EL (cell line): ENCODE results near the gene AHSG.
"Not testable (repeated sequence)": the region's sequence is repeated elsewhere in the genome, so short reads cannot be mapped to it uniquely, and the experiment has no call there.

Experiments
- DNase-seq: peaks from one replicate; pipeline ENCODE4 v3.0.0-alpha.2; 2016

Gene AHSG, protein sequence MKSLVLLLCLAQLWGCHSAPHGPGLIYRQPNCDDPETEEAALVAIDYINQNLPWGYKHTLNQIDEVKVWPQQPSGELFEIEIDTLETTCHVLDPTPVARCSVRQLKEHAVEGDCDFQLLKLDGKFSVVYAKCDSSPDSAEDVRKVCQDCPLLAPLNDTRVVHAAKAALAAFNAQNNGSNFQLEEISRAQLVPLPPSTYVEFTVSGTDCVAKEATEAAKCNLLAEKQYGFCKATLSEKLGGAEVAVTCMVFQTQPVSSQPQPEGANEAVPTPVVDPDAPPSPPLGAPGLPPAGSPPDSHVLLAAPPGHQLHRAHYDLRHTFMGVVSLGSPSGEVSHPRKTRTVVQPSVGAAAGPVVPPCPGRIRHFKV

DNA sequence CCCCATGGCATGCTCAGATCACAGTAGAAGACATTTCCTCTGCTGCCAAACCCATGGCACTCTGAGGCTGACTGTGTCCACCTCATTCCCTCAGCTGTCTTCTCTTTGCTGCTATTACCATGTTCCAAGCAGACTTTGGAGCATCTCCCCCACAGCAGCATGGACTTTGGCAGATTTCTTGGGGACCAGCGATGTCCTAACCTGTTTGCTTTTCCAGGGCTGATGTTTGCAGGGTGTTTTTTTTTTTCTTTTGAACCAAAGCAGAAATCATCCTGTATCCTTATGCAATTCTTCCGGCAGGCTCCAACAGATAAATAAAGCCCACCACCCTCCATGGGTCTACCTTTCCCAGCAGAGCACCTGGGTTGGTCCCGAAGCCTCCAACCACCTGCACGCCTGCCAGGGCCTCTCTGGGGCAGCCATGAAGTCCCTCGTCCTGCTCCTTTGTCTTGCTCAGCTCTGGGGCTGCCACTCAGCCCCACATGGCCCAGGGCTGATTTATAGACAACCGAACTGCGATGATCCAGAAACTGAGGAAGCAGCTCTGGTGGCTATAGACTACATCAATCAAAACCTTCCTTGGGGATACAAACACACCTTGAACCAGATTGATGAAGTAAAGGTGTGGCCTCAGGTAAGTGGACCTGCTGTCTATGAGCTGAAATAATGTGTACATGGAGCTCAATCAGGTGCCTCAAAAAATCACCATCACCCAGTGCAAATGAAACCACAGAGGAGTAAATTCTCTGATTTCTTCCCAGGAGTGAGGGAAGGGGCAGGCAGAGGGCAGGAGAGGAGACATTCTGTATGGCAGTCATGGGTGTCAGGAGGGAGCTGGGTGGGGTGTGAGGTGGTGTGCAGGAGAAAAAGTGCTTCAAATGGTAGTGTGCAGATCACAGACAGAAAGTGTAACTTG lies at the start of gene AHSG:
Gene AHSG (plus strand): TSS at position 340 of the 916 bp plus-strand sequence. CDS start 82 bp downstream, at position 422.
- DNase-seq = no peak

DNA sequence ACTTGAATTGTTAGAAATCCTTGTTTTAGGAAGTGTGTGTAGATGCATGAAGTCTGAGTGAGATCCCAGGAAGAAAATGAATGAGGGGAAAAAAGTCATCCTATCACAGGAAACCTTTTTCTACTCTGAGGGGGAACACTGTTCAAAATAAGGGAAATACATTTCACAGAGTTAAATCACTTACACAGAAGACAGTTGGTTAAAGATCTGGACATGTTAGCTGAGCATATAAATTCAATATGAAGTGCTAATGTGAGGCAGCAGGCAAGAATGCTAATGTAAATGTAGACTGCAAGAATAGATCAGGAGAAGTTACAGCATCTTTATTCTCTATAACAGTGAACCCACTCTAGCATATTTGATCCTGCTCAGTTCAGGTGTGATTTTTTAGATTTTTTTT lies 48.3 kb upstream of the AHSG start:
- no peak for DNase-seq

DNA sequence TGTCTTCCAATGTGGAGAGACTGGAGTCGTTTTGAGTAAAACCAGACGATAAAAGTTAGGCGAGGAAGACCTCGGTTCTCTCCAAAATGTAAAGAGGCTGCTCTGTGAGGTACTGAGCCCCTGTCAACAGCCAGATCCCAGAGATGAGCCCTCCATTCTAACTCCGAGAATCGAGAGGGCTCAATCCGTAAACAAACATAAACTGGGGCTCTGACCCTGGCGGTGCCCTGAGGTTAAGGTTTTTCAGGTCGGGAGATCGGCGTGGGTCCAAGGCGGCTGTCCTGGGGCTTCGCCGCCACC lies 46.1 kb upstream of the AHSG start:
- DNase-seq = no peak

DNA sequence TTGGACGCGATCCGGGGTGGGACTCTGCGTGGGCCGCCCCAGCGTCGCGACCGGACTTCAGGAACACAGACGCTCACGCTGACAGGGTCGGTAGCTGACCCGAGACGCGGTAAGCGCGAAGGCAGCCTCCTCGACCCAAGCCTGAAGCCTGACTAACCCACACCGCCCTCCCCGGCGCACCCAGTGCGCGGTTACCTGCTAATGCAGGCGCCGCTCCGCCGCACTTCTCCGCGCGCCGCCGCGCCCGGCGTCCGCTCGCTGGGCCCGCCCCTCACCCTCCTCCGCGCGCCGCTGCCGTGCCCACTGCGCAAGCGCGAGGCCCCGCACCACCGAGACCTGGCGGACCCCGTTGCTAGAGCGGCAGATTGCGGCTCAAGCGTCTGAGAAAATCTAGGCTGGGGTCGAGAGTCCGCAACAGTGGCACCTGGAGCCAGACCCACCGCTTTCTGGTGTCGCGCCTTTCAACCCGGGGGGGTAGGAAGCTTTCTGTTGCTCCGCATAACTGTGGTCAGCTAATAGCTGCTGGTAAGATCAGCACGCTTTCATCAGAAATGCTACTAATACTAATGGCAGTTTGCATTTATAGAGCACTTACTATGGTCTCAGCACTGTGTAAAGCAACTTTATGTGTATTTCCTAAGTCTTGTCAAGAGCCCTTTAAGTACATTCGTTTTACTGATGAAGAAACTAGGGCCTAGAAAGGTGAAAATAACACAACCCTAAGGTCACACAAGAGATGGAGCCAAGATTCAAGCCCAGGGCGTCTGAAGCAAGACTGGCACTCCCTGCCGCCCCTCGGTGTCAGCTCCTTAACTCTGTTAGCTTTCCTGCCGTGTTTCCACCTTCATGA lies 45.6 kb upstream of the AHSG start, which contains the start of gene TBCCD1:
Gene TBCCD1 (minus strand): TSS at position 268 of the 850 bp plus-strand sequence. CDS start 3,010 bp downstream, outside the sequence.
- peak; percentile 86 for DNase-seq

DNA sequence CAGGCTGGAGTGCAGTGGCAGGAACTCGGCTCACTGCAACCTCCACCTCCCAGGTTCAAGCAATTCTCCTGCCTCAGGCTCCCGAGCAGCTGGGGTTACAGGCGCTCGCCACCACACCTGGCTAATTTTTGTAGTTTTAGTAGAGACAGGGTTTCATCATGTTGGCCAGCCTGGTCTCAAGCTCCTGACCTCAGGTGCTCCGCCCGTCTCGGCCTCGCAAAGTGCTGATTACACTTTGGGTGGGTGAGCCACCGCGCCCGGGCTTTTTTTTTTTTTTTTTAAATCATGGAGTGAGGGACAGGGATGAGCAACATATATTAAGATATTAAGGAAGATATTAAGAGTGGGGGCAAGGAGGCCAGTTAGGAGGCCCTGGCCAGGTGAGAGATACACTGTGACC lies 43.5 kb upstream of the AHSG start:
- DNase-seq = not testable (repeated sequence)

DNA sequence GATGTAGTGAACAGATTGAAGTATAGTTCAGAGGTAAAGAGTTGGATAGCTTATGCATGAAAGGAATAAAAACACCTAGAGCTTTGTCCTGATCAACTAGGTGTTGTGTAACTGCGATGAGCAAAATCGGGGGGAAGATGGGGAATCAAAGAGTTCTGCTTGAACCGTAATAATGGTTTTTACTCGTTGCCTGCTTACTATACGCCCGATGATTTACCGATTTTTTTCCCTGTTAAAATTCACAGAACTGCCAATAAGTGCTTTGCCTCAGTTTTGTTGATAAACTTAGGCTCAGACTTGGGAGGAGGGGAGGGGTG lies 43.1 kb upstream of the AHSG start:
- no peak for DNase-seq

DNA sequence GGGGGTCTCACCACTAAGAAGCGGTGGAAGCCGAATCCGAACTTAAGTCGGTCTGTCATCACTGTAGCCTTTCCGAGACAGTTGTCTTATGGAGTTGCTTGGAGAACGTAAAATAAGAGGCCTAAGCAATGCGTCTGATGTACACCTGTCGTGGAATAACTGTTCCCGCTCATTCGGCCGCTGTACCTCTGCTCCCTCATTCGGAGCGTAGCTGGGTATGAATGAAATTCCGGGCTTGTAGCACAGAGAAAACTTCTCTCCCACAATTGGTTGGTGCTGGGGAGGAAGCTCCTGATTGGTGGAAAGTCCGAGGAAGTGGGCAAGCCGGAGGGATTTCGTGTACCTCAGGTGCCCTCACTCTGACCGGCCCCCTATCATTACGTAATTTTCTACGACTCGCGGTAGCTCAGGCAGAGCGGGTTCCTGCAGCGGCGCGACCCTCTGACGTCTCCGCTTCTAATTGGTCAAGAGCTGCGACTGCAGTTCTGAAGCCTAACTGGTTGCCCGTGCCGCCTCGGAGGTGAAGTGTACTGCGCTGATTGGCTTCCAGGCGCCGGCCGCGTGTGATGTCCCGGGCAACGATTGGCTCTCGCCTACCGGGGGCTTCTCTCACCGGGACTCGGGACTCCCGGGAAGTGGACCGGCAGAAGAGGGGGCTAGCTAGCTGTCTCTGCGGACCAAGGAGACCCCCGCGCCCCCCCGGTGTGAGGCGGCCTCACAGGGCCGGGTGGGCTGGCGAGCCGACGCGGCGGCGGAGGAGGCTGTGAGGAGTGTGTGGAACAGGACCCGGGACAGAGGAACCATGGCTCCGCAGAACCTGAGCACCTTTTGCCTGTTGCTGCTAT lies 42.5 kb upstream of the AHSG start, which contains the start of gene DNAJB11:
Gene DNAJB11 (plus strand): TSS at position 625 of the 845 bp plus-strand sequence. CDS start 178 bp downstream, at position 803.
- DNase-seq = peak; percentile 100

DNA sequence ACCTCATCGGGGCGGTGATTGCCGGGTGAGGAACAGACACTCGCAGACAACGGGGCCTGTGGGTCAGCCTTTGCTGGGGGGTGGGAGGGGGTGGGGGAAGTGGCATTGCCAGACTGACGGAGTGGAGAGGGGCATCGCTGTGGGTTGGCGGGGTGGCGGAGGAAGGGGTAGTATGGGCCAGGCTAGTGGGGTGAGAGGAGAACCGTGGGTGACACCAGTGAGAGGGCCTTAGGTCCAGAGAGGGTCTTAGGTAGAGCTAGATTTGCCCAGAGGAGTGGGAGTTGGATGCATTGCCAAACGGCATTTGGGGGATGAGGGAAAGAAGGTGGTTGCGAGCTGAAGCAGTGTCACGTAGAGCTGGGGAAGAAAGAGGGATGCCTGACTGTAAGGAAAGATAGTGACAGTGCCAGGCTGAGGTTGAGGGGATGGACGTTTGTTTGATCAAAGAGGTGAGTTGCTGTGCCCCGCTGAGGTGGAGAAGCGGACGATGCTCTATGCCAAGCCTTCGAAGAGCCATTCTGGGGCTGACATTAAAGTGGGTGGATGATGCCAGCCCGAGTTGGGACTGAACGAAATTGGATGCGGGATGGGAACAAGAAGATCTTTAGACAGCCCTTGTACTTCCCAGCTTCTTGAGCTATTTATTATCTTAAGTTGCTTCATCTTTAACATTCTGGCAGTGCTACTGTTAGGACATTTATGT lies 41.8 kb upstream of the AHSG start:
- no peak for DNase-seq

DNA sequence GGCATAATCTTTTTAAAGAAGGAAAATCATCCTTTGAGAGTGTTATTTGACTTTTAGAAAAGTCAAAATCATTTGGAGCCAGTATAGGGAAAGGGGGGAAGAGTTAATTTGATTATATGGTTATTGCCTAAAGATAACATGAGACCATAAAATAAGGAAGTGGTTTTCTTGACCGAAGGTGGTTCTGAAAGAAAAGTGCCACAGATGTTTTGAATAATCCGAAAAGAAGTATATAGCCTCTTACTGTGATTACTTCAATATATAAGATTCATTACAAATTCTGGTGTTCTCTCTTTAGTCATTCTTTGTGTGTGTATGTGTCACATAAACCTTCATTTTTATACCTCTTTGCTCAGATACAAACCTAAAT lies 41.2 kb upstream of the AHSG start:
- no peak for DNase-seq

DNA sequence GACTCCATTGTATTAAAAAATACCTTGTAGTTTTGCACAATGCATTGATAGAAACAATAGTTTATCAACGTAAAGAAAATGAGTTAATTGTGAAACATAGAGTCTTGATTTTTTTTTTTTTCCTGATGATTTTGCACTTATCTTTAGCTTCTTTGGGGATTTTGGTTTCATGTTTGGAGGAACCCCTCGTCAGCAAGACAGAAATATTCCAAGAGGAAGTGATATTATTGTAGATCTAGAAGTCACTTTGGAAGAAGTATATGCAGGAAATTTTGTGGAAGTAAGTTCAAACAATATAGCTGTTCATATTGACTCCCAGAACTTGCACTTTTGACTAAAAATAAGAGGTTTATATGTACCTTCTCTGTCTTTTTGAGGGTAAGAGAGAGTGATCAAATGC lies 35.3 kb upstream of the AHSG start:
- DNase-seq = no peak

DNA sequence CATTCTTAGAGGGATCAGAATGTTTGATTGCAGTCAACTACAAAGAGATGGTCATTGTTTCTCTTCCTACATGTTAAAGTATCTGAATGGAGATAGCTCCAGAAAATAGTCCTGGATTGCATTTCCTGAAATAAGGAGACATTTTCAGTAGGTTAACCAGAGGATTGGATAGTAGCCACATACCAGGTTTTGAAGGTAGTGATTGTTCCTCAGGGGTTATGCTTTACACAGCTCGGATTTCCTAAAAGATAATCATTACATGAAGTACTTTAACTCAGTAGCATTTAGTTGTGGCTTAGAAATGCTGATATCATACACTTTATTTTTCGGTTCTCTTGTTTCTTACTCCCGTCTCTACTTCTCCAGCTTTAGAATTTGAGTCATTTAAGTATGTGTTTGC lies 32.1 kb upstream of the AHSG start:
- DNase-seq = no peak

DNA sequence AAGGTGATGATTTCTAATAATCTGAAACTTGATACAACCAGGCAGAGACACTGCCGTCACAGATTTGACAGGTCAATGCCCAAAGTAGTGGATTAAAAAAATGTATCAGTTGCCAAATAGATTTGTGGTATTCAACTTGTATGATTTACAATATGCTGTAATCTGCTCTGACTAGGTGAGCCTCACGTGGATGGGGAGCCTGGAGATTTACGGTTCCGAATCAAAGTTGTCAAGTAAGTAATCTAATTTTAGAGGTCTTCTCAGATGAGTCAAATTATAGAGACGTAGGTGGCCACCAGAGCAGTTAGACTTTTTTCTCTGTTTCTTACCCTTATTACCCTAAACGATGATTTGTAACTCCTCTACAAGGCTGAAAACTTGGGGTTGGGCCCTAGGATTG lies 30.3 kb upstream of the AHSG start:
- no peak for DNase-seq

DNA sequence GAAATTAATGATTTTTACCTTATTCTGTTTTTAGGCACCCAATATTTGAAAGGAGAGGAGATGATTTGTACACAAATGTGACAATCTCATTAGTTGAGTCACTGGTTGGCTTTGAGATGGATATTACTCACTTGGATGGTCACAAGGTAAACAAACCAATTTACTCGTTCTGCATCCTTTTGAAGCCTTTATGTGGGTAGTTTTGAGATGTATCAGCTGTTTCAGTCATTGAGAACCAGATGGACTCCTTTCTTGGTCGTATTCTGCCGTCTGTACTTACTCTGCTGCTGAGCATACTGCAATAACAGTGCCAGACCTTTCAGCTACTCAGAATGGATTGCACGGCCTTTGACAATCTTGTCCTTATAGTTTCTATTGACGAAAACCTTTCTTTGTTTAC lies 29.0 kb upstream of the AHSG start:
- no peak for DNase-seq

DNA sequence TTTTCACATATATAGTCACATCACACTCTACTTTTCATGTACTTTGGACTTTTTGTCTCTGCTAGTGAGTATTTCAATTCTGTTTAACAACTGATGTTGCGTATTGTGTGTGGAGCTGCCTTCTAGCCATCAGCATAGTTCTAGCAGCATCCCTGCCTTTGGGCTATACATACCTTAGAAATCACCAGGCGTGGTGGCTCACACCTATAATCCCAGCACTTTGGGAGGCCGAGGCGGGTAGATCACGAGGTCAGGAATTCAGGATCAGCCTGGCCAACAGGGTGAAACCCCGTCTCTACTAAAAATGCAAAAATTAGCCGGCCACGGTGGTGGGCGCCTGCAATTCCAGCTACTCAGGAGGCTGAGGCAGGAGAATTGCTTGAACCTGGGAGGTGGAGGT lies 26.6 kb upstream of the AHSG start:
- not testable (repeated sequence) for DNase-seq

DNA sequence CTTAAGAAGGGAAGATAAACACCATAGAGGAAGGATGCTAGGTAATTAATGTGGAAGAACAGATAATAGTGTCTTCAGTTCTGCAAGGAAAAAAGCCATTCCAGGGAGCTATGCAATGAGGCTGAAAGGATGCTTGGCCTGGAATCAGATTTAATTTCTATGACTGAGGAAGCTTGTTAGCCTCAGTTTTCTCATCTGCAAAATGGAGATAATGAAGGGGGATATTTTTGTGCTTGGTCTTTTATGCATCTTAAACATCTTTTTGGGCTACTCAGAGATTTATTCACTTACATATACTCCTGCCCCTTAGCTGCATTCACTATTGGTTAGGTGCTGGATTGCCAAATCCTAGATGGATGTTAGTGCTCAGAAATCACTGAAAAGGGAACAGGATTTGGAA lies 25.7 kb upstream of the AHSG start:
- DNase-seq = no peak

DNA sequence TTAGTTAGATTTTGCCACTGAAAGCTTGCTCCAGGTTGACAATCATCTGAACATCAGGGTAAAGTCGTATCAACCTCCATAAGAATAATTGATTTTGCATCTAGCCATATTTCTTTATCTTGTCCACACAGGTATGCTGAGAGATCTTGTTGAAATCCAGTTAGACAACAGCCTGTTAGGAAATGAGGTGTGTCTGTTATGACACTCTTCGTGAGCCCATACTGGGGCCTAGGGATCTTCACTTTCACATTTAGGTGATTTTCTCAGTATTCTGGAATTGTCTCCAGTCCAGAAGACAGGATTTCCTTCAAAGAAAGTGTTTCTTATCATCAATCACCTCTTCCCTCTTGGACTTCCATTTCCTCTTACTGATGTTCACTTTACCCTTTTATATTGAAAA lies 24.2 kb upstream of the AHSG start:
- no peak for DNase-seq

DNA sequence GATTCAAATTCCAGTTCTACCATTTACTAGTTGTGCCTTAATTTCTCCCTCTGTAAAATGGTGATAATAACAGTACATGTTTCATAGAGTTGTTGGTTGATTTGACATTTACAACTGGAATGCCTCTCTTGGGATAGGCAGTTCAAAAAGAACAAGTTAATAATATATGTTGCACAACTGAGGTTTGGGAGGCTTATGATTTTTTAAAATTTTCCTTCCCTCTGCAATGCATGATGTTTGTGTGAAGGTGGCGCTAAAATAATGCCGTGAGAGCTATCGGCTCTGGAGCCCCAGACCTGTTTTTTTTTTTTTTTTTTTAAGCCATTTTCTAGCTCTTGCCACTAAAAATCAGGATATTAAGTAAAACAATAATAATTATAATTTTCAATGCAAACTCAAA lies 23.7 kb upstream of the AHSG start:
- peak; percentile 15 for DNase-seq

DNA sequence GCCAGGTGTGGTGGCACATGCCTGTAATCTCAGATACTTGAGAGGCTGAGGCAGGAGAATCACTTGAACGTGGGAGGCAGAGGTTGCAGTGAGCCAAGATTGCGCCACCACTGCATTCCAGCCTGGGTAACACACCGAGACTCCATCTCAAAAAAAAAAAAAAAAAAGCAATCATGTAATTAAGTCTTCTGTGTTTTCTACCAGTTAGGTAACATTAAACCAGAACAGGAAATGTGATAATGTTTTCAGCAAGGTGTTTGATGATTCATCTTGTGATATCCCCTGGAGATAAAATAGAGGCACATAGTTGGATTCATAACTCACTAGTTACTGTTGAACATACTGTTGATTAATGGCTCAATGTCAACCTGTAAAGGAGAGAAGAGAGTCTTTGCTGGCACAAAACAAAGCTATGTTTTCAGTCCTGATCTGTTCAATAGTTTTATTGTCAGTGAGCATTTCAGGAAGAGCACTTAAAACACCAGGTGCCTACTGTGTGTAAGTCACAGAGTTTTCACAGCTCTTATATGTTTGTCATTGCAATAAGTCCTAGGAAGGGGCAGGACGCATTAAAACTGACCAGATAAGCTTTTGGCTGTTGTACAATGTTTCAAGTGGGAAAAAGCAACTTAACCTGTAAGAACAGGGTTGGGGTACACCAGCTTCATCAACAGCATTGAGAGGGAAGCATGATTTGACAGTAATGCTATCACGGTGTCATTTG lies 22.8 kb upstream of the AHSG start:
- DNase-seq = peak; percentile 26

DNA sequence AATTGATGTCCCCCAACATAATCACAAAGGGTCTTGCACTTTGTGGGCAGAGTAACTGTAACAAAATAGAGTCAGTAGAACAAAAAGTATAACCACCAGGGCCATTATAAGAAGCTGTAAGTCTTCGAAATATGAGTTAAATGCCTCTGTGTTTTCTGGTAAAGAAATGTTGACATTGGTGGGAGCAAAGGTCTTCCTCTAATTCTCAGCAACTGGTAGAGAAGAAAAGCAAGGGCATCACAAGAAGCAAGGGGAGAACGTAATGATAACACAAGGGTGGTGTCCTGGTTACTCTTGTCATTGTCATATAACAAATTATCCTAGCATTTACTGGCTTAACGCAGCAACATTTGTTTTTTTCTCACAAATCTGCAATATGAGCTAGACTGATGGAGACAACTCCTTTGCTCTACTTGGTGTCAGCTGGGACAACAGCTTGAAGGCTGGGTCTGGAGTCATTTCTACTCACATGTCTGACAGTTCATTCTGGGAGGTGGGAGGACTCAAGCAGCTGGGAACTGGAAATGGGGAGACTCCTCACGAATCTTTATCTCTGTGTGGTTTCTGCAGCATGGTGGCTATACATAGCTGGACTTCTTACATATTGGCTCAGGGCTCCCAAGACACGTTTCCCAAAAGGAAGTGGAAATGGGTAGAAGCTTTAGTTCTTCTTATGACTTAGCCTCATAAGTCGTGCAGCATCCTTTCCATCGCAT lies 22.1 kb upstream of the AHSG start:
- no peak for DNase-seq

DNA sequence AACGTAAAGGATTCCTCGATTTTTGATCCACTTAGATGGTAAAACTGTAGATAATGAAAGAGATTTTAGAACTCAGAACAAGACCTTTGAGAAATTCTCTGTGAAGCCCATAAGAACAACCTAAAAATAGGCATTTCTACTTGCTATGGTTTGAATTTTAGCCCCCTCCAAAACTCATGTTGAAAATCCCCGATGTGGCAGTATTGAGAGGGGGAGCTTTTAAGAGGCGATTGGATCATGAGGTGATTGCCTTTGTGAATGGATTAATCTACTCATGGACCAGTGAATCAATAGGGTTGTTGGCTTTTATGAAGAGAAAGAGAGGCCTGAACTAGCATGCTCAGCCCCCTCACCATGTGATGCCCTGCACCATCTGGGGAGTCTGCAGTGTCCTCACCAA lies 20.2 kb upstream of the AHSG start:
- DNase-seq = no peak
